ENCODE results near the gene MTHFSD. TPM values are rescaled to one million over a fixed set of nuclear protein-coding genes. Genes with fewer than 3 reads are reported as not detected.

MTHFSD gene
- total and polyA plus RNA-seq, 2 of the 8 experiments (the other 6 are each of a cell fraction or from before 2014, with no cell fraction given) = 7.1 to 9.8 TPM

- Histone ChIP-seq H3K4me1 (replicated peaks in 1 of 4; ENCODE audit: control insufficient read depth in 3 of 4, insufficient read depth in 4 of 4, low read length in 3 of 4) (peaks cover 0 to 26% (median 15%) of the 10 kb centered on the region in 4 experiments; a peak in 6 of 7 replicates), H4K20me1 (replicated peaks in 1 of 2; ENCODE audit: control insufficient read depth in 1 of 2, insufficient read depth in 2 of 2, low read length in 2 of 2) (peaks cover 51 to 61% of the 10 kb centered on the region in 2 experiments), H4K8ac (ENCODE audit: extremely low read depth, insufficient read depth, low read length) (no peak overlapping the region), H3K14ac (ENCODE audit: insufficient read length) (no peak overlapping the region), H2AK5ac (ENCODE audit: low read depth, low read length) (no peak overlapping the region; the same call in 1 of the 2 replicates), H4K91ac (replicated peaks; ENCODE audit: insufficient read length, low read length) (no peak overlapping the region), H3K79me2 (ENCODE audit: control insufficient read depth in 1 of 2, insufficient read depth in 2 of 2, low read length in 2 of 2) (no peaks in the 10 kb centered on the region), H3K56ac (replicated peaks; ENCODE audit: insufficient read length, low read depth, low read length) (no peak overlapping the region), H2BK5ac (ENCODE audit: low read depth, low read length) (no peak overlapping the region), H3K18ac (ENCODE audit: extremely low read depth, low read length) (no peak overlapping the region), H3K4ac (replicated peaks; ENCODE audit: insufficient read length, low read depth, low read length) (no peak overlapping the region), H3K9me3 (ENCODE audit: insufficient read depth in 2 of 2, low read depth in 1 of 2, low read length in 1 of 2) (no peaks in the 10 kb centered on the region; a peak in 1 of 4 replicates), H3K36me3 (ENCODE audit: control insufficient read depth in 2 of 4, insufficient read depth in 4 of 4, low read length in 3 of 4) (peaks cover 0 to 2% (median 0%) of the 10 kb centered on the region in 4 experiments; a peak in 1 of 8 replicates), H2BK12ac (ENCODE audit: low read depth, low read length) (peak overlapping the region; percentile 93; the same call in 1 of the 2 replicates), H3K27ac (ENCODE audit: low read depth, low read length) (no peak overlapping the region), H3K4me3 (ENCODE audit: extremely low read depth in 1 of 4, insufficient read depth in 2 of 4, low read depth in 3 of 4, low read length in 4 of 4) (no peak overlapping the region), H4K5ac (ENCODE audit: insufficient read length, low read depth, low read length) (no peak overlapping the region), H3K27me3 (replicated peaks in 1 of 4; ENCODE audit: control insufficient read depth in 3 of 4, extremely low read depth in 1 of 4, insufficient read depth in 3 of 4, low read length in 3 of 4) (peaks cover 99 to 100% (median 100%) of the 10 kb centered on the region in 4 experiments), H2BK15ac (ENCODE audit: low read length) (peak overlapping the region; percentile 29; the same call in 1 of the 2 replicates), H3K23ac (ENCODE audit: insufficient read length) (no peak overlapping the region), H2BK20ac (ENCODE audit: low read length) (no peak overlapping the region), H3K4me2 (ENCODE audit: insufficient read depth in 1 of 2, low read depth in 2 of 2, low read length in 2 of 2) (no peak overlapping the region), H2AFZ (ENCODE audit: low read length) (no peak overlapping the region), H3K9ac (replicated peaks in 1 of 4; ENCODE audit: extremely low read depth in 1 of 4, low read depth in 3 of 4, low read length in 3 of 4) (no peak overlapping the region), H3K23me2 (ENCODE audit: low read depth, low read length) (no peaks in the 10 kb centered on the region; the same call in 1 of the 2 replicates), H3K79me1 (ENCODE audit: low read depth, low read length) (peaks cover 2% of the 10 kb centered on the region), H2BK120ac (replicated peaks; ENCODE audit: low read depth, low read length) (no peak overlapping the region)
- FAIRE-seq (no peak), DNase-seq (ENCODE audit: low read depth in 1 of 2, low spot score in 2 of 2) (no peak)
- ChIA-PET CTCF (ENCODE audit: partially characterized antibody) (interaction anchor here (0.5 to 1.5 kb wide), 3 partner anchors 8 to 559 kb away, joined by 3 to 6 read pairs (median 3); no protein-coding TSS in a partner anchor), POLR2A (ENCODE audit: partially characterized antibody) (no interaction called here)
- WGBS, 2 experiments (ENCODE audit: extremely low coverage in 1 of 2, insufficient coverage in 1 of 2, insufficient read length in 1 of 2, insufficient replicate concordance in 2 of 2, low coverage in 1 of 2, low lambda C conversion rate in 2 of 2, missing lambda C conversion rate in 1 of 2) = 22% methylated on average over 6 of the region's 6 CpGs; no CpG with 5 or more reads in 1 of the 2 experiments
- TF ChIP-seq CBX8 (IDR thresholded peaks at IDR 0.05; ENCODE audit: borderline replicate concordance, low read depth, low read length) (peak; percentile 23; the same call in 1 of the 2 replicates), TCF12 (IDR thresholded peaks at IDR 0.05; ENCODE audit: low read depth, low read length) (no peak), POLR2A (IDR thresholded peaks at IDR 0.05; ENCODE audit: control extremely low read depth in 1 of 2, low read depth in 2 of 2, low read length in 2 of 2) (no peak)
These were observed 51.2 kb downstream of the MTHFSD start for GRCh38 chr16:86503830-86504229.

Measured in H1 (cell line).